NCI-H1436 (cell line): ENCODE measurements around the gene CGB2.
A peak's percentile ranks its signal among the peaks of the same experiment; 100 is the strongest.
"Not testable (repeated sequence)": the region's sequence is repeated elsewhere in the genome, so short reads cannot be mapped to it uniquely, and the experiment has no call there.

Source experiments
- DNase-seq: peaks from one replicate; lab custom pipeline; 2025; lab: John Stamatoyannopoulos, UW

CGB2 gene

DNA sequence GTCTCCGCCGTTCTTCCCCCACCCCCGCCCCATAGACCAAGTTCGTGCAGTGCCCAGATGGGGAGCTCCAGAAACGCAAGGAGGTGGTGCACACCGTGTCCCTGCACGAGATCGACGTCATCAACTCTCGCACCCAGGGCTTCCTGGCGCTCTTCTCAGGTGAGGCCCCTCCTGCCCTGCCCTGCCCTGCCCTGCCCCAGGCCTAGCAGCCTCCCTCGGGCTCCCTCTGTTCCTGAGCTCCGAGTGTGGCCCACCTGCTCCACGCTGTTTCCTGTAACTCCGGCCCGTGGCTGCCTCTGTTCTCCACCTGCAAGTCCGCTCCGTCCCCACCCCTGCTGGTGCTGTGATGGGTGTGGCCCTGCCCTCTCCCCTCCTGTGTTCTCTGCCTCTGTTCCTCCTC, 21.2 kb upstream of the CGB2 start:
- no peak for DNase-seq

DNA sequence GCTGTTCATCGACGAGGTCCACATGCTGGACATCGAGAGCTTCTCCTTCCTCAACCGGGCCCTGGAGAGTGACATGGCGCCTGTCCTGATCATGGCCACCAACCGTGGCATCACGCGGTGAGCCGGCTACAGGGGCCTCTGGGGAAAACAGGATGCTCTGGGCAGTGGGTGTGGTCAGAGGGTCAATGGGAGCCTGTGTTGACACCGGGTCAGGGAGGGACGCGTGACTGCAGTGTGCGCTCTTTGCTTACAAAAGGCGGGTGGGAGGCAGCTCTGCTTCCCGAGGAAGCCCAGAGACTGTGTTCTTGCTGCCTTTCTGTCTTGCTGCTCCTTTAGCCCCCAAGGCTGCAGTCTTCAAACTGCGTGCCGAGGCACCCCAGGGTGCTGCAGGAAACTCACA, 20.5 kb upstream of the CGB2 start:
- no peak for DNase-seq

DNA sequence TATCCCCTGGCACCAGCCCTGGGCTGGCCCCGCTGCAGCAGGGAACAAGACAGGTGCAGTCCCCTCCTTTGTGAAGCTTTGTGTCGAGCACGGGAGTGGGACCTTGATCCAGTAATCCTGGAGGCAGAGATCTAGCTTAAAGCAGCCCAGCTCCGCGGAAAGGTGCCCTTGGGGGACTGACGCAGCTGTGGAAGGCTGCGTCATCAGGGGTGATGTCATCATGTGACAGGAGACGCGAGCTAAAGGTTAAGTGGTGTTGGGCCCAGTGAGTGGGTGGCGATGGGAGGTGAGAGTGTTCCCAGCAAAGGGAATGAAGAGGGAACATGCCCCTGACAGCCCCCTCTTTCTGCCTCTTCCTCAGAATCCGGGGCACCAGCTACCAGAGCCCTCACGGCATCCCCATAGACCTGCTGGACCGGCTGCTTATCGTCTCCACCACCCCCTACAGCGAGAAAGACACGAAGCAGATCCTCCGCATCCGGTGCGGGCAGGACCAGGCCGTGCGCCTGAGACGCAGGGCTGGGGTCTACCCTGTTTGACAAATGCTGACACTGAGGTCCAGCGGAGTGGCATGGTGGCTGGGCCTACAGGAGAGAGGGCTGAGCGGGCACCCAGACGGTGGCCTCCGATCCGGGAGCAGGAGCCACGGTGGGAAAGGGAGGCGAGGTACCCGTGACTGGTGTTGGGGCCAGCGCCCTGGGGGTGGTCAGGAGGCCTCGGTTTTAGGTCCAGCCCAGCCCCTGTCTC, 17.4 kb upstream of the CGB2 start:
- DNase-seq, result no peak

GRCh38 chr19:49014870-49015255, 16.8 kb upstream of the CGB2 start:
- DNase-seq, result no peak

- no peak for DNase-seq
These were observed 15.4 kb upstream of the CGB2 start for GRCh38 chr19:49016067-49016839.

GRCh38 chr19:49017041-49017665, 14.5 kb upstream of the CGB2 start, which contains the start of gene LHB:
Gene LHB (minus strand): TSS chr19:49017091. CDS start chr19:49017081, 10 bp downstream.
- DNase-seq, result no peak

DNA sequence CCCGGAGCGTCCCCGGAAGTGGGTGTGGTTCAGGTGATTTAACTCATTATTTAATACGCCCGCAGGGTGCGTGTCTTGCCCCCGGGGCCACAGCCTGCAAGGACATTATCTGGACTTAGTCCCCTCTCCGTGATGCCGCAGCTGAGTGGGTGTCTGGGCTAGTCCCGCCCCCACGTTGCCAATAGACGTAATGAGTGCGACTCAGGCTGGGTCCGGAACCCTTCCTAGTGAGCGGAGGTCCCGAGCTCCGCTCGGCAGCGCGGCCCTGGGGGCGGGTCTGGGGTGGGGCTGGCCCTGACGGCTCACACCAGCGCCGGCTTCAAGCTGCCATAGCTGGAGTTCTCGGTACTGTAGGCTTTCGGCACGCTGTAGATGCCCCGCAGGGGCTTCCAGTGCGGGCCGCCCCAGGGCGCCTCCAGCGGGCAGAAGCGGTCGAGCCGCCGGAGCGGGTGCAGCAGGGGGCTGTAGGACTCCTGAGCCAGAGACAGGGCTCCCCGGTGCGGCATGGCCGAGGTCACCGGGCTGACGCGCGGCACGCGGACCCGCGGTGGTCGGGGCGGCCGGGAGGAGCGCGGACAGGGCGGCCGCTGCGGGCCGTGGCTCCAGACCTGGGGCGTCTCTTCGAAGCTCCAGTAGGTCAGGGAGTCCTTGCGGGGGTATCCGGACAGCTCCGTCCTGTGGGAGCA, 13.9 kb upstream of the CGB2 start:
- DNase-seq, result peak; percentile 51

GRCh38 chr19:49018388-49019241, 13.1 kb upstream of the CGB2 start:
- not testable (repeated sequence) for DNase-seq

- DNase-seq, result peak; percentile 65
These were observed 12.3 kb upstream of the CGB2 start for GRCh38 chr19:49019242-49019932.

- peak; percentile 22 for DNase-seq
These were observed 11.3 kb upstream of the CGB2 start for GRCh38 chr19:49020342-49020741.

- DNase-seq, result no peak
These were observed 10.5 kb upstream of the CGB2 start for GRCh38 chr19:49020931-49021895.

- DNase-seq, result no peak
These were observed 9.6 kb upstream of the CGB2 start for GRCh38 chr19:49022116-49022515.

- not testable (repeated sequence) for DNase-seq
These were observed 7.5 kb upstream of the CGB2 start, which contains the start of gene CGB3 for GRCh38 chr19:49024233-49024632. Gene CGB3 (minus strand): TSS chr19:49024333. CDS start chr19:49023971, 362 bp downstream.

DNA sequence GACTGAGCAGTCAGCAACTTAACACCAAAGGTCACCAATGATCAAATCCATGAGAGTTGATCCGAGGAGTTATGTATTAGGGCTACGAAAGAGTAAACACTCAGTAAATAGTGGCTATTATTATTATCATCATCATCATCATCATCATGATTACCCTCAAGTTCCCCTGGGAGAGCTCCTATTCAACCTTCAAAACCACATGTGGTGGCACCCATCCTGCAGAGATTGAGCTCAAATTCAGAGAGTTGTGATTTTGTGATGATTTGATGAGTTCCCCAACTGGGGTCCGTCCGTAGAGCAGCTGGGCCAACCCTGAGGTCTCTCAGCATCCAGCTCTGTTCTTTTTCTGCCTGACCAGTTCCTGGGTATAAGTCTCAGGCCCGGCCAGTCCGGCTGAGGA, 6.6 kb upstream of the CGB2 start:
- not testable (repeated sequence) for DNase-seq

DNA sequence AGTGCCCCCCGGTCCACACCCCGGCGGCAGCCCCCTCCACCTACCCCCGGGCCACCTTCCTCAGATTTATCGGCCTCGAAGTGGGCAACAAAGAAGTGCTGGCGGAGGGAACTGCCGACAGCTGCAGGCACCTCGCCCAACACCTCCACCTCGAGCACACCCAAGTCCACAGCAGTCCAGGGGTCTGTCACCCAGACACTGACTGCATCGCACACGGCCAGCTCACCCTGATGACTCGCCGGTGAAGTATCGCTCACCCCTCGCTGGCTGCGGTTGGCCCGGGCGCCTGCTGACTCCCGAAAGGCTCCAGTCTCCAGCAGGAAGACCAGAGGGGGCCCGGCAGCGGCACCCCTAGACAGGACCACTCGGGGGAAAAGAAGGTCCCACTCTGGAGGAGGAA, 6.1 kb upstream of the CGB2 start:
- not testable (repeated sequence) for DNase-seq

DNA sequence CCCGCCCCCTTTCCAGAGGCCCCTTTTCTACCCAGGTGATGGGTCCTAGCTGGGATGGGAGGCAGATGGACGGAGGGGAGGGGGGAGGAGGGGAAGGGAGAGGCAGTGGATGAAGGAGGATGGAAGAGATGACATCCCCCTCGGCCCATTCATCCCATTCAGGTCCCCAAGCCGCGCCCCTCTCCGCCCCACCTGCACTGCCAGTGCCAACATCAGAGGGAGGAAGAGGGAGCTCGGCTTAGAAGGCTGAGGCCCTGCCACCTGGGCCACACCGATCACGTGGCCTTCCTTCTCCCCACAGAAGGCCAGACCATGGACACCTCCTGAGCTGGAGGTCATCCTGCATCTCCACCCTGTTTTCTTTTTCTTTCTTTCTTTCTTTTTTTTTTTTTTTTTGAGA, 3.0 kb upstream of the CGB2 start:
- DNase-seq, result not testable (repeated sequence)

- not testable (repeated sequence) for DNase-seq
These were observed 1.9 kb upstream of the CGB2 start for GRCh38 chr19:49029749-49030148.

- not testable (repeated sequence) for DNase-seq
These were observed 1.4 kb upstream of the CGB2 start for GRCh38 chr19:49030323-49030722.

- DNase-seq, result peak; percentile 74
These were observed 5.1 kb downstream of the CGB2 start, which contains the start of gene CGB1 for GRCh38 chr19:49036815-49037214. Gene CGB1 (minus strand): TSS chr19:49036895. CDS start chr19:49036711, 184 bp downstream.
